Right kidney (tissue), 9 donors: ENCODE measurements around the gene ZNF772.
"Not testable (repeated sequence)": the region's sequence is repeated elsewhere in the genome, so short reads cannot be mapped to it uniquely, and the experiment has no call there.

Experiments
- DNase-seq: peaks from one replicate; pipeline ENCODE4 v3.0.0-alpha.2; 2016
- long read RNA-seq, 8 donors: transcript quantifications; one replicate each; lab custom pipeline, GENCODE V29; 2026

Gene ZNF772
- long read RNA-seq, donor 1, full-length matches to known transcripts = 2 of 2 reads
- long read RNA-seq, donor 1, partial matches to known transcripts = 0 of 2 reads
- long read RNA-seq, donor 1, other reads (novel, unspliced or antisense) = 0 of 2 reads
- long read RNA-seq, donor 2, full-length matches to known transcripts = 3 of 3 reads
- long read RNA-seq, donor 2, partial matches to known transcripts = 0 of 3 reads
- long read RNA-seq, donor 2, other reads (novel, unspliced or antisense) = 0 of 3 reads
- long read RNA-seq, donor 3, partial matches to known transcripts = 0 of 1 reads
- long read RNA-seq, donor 3, other reads (novel, unspliced or antisense) = 0 of 1 reads
- long read RNA-seq, donor 4 = 0 reads
- long read RNA-seq, donor 5, partial matches to known transcripts = 0 of 1 reads
- long read RNA-seq, donor 5, other reads (novel, unspliced or antisense) = 0 of 1 reads
- long read RNA-seq, donor 6, partial matches to known transcripts = 0 of 1 reads
- long read RNA-seq, donor 6, other reads (novel, unspliced or antisense) = 0 of 1 reads
- long read RNA-seq, donor 7, partial matches to known transcripts = 0 of 5 reads
- long read RNA-seq, donor 7, other reads (novel, unspliced or antisense) = 0 of 5 reads
- long read RNA-seq, donor 8, partial matches to known transcripts = 0 of 1 reads
- long read RNA-seq, donor 8, other reads (novel, unspliced or antisense) = 0 of 1 reads

DNA sequence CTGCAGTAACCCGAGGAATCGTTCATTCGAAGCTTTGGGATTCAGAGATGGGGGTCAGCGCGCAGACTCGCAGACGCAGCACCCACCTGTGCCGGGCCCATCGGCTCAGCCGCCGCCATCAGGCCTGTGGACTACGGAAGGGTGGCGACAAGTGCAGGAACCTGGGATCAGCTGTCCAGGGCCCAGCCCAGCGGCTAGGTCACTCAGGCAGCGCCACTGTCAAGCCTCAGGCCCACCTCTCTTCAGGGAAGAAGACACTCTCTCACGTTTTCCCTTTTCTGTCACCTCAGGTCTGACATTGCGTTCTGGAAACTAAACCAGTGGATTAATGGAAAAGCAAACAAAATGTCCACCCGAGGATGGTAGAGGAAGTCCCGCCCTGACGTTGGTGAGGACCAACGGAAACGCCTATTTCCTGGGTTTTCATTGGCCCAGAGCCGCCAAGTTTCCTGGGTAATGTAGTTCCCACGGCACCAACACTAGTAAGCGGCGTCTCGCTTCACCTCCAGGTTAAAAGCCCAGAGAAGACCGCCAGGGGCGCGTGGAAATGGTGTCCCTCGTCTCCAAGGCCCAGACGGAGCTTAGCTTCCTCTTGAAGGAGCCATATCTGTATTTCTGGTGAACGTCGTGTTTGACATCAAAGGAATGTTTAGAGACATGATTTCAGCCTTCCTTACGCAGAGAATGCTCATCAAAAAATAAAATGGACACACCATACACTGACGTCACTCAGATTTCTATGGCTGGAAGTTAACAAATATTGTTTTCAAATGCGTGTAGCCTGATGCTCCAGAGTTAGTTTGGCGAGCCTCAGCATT lies at the start of gene ZNF772:
Gene ZNF772, minus strand, starts transcription at position 376 of the 818 bp plus-strand sequence. Its CDS starts 257 bp downstream, at position 119.
- peak; percentile 93 for DNase-seq

- not testable (repeated sequence) for DNase-seq
Observed at GRCh38 chr19:57518021-57518420, 40.7 kb upstream of the ZNF772 start.

GRCh38 chr19:57515255-57515654 lies 37.9 kb upstream of the ZNF772 start:
- DNase-seq = no peak

GRCh38 chr19:57512845-57513244 lies 35.5 kb upstream of the ZNF772 start:
- peak; percentile 8 for DNase-seq

GRCh38 chr19:57511484-57511883 lies 34.1 kb upstream of the ZNF772 start:
- no peak for DNase-seq

GRCh38 chr19:57506163-57506562 lies 28.8 kb upstream of the ZNF772 start:
- DNase-seq = no peak

GRCh38 chr19:57500400-57500799 lies 23.0 kb upstream of the ZNF772 start:
- DNase-seq = not testable (repeated sequence)

GRCh38 chr19:57499680-57500395 lies 22.5 kb upstream of the ZNF772 start, which contains the start of gene ZNF773:
ZNF773 (plus strand) TSS chr19:57499938; CDS start chr19:57500081, 143 bp downstream.
- DNase-seq = peak; percentile 83

- DNase-seq = not testable (repeated sequence)
Observed at GRCh38 chr19:57499332-57499679, 21.9 kb upstream of the ZNF772 start.

DNA sequence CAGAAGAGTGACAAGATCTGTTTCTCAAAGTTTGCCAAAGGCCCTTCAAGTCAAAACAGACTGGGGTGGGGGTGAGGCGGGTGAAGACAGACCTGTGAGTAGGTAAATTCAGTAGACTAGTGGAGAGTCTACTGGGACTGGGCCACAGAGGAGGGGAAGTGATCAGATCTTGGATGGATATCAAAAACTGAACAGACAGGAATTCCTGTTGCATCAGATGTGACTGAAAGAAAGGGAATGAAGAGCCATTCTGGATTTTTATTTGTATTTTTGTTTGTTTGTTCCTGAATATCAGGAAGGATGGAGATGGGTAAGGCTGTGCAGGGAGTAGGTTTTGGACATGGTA lies 10.9 kb upstream of the ZNF772 start:
- not testable (repeated sequence) for DNase-seq

DNA sequence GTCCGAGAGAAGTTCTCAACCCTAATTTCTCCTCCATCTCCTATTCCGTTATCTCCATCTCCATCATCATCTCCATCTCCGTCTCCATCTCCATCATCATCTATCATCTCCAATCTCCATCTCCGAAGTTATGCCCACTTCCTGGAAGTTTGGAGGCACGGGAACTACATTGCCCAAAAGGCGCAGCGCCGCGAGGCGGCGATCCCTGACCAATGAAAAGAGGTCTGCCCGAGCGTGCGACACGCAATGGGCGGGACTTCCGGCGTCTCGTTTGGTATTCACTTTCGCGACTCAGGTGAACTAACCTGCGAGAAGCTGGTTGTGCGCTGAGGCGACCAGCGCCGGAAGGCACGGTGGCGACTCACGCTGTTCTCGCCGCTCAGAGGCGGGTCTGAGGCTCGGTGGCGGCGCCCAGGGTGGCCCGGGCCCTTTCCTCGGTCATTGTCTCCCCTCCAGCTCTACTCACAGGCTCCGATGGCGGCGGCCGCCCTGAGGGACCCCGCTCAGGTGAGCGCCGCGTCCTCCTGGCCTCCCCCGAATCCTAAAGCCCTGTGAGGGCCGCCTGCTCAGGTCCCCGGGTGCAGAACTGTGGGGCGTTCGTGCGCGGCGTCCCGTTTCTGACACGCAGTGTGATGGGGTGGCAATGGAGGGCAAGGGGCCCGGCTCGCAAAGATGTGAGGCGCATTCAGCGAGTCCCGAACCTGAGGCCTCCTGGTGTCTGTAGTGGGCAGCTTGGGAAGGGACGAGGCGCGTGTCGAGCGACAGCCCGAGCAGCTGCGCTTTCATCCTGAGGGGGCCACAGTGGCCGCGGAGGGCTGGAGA lies 10.3 kb upstream of the ZNF772 start, which contains the start of gene ZNF419:
Gene ZNF419, plus strand, starts transcription at position 274 of the 822 bp plus-strand sequence. Its CDS starts 201 bp downstream, at position 475.
- DNase-seq = peak; percentile 88

DNA sequence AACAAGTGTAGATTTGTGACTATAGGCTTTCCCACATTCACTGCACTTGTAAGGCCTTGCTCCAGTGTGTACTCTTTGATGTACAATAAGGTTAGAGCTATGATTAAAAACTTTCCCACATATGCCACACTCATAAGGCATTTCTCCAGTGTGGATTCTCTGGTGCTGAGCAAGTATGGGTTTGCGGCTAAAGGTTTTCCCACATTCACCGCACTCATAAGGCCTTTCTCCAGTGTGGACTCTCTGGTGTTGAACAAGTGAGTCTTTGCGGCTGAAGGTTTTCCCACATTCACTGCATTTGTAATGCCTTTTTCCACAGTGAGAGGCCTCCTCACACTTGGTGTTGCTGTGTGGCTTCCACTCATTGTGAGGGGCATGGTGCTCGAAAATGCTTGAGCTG lies 3.7 kb downstream of the ZNF772 start:
- DNase-seq = no peak

DNA sequence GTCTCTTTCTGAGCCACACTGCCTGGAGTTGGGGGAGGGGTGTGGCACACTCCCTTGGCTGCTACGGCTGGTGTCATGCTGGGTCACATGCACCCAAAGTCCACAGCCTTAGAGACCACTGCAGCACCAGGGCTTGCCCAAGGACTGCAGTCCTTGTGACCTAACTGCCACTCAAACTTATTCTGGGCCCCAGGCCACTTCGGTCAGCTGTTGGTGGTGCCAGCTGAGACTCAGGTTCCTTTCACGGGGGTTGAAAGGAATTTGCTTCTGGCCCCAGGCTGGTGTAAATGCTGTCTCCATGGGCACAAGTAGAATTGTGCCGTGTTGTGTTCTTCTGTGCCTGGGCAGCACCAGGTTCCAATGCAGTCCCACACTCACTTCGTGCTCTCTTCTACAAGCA lies 10.9 kb downstream of the ZNF772 start:
- DNase-seq = no peak

- no peak for DNase-seq
Observed at GRCh38 chr19:57465680-57466381, 11.5 kb downstream of the ZNF772 start.

- DNase-seq = no peak
Observed at GRCh38 chr19:57452307-57452706, 25.1 kb downstream of the ZNF772 start.

DNA sequence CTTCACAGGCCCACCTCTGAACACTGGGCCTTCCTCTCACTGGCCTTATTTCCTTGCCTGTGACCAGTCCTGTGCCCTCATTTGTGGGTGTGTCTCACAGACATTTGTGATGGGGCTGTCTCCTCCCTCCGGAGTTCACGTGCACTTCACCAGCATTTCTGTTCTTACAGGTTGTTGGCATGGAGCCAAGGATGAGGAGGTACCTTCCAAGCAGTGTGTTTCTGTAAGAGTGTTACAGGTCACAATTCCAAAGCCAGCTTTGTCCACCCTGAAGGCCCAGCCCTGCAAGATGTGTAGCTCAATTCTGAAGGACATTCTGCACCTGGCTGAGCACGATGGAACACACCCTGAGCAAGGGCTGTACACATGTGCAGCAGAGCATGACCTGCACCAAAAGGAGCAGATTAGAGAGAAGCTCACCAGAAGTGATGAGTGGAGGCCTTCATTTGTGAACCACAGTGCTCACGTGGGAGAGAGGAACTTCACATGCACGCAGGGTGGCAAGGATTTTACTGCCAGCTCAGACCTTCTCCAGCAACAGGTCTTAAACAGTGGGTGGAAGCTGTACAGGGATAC lies 34.2 kb downstream of the ZNF772 start:
- no peak for DNase-seq

DNA sequence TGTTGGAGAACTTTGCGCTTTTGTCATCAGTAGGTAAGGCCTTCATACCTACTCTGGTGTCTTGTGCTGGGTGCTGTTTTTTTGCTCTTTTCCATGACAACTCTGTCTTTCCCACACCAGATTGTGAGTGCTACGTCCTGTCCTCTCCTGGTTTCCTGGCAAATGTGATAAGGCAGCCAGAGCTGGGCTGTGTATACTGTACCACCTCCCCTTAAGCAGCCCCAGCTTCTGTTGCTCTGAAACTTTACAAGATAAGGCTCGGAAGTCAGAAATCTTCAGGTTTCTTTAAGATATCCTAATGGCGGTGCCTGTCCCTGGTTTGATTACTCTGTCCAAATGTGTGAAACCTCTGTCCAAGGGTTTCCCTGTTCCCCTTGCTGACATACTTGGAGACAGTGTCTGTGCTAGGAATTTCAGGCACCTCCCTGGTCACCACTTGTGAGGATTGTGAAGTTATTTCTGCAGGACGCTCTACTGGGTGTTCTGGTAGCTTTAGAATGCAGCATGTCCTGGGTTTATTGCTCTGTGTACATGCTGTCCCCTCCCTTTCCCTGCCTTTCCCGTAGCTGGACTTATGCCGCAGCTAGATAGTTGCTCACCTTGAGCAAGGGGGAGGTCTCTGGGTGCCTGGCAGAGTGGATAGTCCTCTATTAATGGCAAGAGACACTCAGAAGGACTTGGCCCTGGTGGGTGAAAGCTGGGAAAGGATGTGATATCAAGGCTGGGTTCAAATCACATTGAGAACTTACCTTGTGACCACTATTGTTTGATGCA lies 35.2 kb downstream of the ZNF772 start:
- DNase-seq = no peak

DNA sequence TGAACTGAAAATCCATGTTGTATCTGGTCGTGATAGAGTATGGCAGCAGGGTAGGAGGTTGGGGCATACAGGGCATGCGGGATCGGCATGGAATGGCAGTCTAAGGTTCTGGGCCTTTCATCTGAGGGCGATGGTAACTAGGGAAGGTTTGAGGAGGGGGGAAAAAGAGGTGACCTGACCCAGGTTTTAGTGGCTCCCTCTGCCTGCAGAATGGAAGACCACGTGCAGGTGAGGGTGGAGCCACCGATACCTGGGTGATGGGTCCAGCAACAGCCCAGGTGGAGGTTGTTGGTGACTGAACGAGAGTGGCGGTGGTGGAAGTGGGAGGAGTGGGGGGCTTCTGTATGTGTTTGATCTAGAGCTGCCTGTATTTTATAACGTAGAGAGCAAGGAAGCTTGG lies 38.4 kb downstream of the ZNF772 start:
- DNase-seq = no peak

GRCh38 chr19:57437931-57438330 lies 39.4 kb downstream of the ZNF772 start:
- no peak for DNase-seq
